OCI-LY7 (cell line): ENCODE data around the gene YKT6.
"Not testable (repeated sequence)": the region's sequence is repeated elsewhere in the genome, so short reads cannot be mapped to it uniquely, and the experiment has no call there.

ENCODE experiments used
- CTCF ChIP-seq: fragments of 200-600 bp; sonication (generic); conservative IDR thresholded peaks from 2 replicates; pipeline ENCODE4 v1.5.1; 2014; ENCODE audit warnings: mild to moderate bottlenecking, antibody characterized with exemption, low read length, moderate library complexity, mixed read lengths
- EZH2phosphoT487 ChIP-seq: fragments of 200-600 bp; sonication (generic); IDR thresholded peaks from 2 replicates; pipeline ENCODE4 v1.6.1; 2018; ENCODE audit warnings: low read depth, borderline replicate concordance, mild to moderate bottlenecking, mixed run types, antibody characterized with exemption, low read length, moderate library complexity, mixed read lengths

GRCh38 chr7:44174694-44174948 is 26.2 kb upstream of the YKT6 start:
- not testable (repeated sequence) for TF ChIP-seq CTCF, EZH2phosphoT487
